Measurements from ENCODE around the gene ENO2. TPM values are rescaled to one million over a fixed set of nuclear protein-coding genes. Genes with fewer than 3 reads are reported as not detected.

Gene ENO2
- total RNA-seq, 1 experiment from 2014 or later = 30.2 TPM

- no TSS peak for BruUV-seq (replicated peaks)
- ATAC-seq (no peak), DNase-seq (no peak)
- no peak overlapping the region for H3K4me2 ChIP-seq (ENCODE audit: low read length)
- no peaks in the 10 kb centered on the region for H3K36me3 ChIP-seq (ENCODE audit: low read depth, low read length)
- H3K9ac ChIP-seq (ENCODE audit: low read length) = no peak overlapping the region
- H3F3A ChIP-seq (ENCODE audit: low read length, unreplicated experiment) = no peaks in the 10 kb centered on the region
- ChIA-PET POLR2A (ENCODE audit: unreplicated experiment) (no interaction called here), CTCF (no interaction called here)
- intact Hi-C loops (cut with micrococcal nuclease) = no loop called here
- H3K27me3 ChIP-seq (ENCODE audit: low read length) = no peaks in the 10 kb centered on the region
- no peak for TF ChIP-seq EZH2phosphoT487 (IDR thresholded peaks at IDR 0.05; ENCODE audit: borderline replicate concordance, low read length)
- TF ChIP-seq CTCF (conservative IDR thresholded peaks at IDR 0.05; ENCODE audit: low read depth, low read length) = no peak
- TF ChIP-seq EZH2 (IDR thresholded peaks at IDR 0.05; ENCODE audit: low read length, unreplicated experiment) = no peak
- no peaks in the 10 kb centered on the region for H3K9me2 ChIP-seq (replicated peaks; ENCODE audit: low read length)
- H4K20me1 ChIP-seq (ENCODE audit: low read length) = no peaks in the 10 kb centered on the region
- H3K9me3 ChIP-seq (ENCODE audit: low read length) = no peaks in the 10 kb centered on the region
- H3K4me1 ChIP-seq (ENCODE audit: insufficient read depth, low read length) = 0 out of 2 replicates have a peak, but pooled peaks cover 4% of the 10 kb centered on the region
- H3K4me3 ChIP-seq (ENCODE audit: low read length) = no peak overlapping the region
- H3K79me2 ChIP-seq (ENCODE audit: low read length) = peaks cover 15% of the 10 kb centered on the region
- no peak overlapping the region for H3K27ac ChIP-seq (ENCODE audit: low read length)
- H2AFZ ChIP-seq (ENCODE audit: low read length) = no peak overlapping the region
Measured at GRCh38 chr12:6917491-6918231, 3.3 kb downstream of the ENO2 start.

GRCh38 chr12:6919588-6919987 lies 5.2 kb downstream of the ENO2 start:
- no TSS peak for BruUV-seq (replicated peaks)
- Histone ChIP-seq H3K36me3 (ENCODE audit: low read depth, low read length) (no peaks in the 10 kb centered on the region), H3K9me2 (replicated peaks; ENCODE audit: low read length) (no peaks in the 10 kb centered on the region), H2AFZ (ENCODE audit: low read length) (no peak overlapping the region), H3K9me3 (ENCODE audit: low read length) (no peaks in the 10 kb centered on the region), H3F3A (ENCODE audit: low read length, unreplicated experiment) (no peaks in the 10 kb centered on the region), H3K4me3 (ENCODE audit: low read length) (no peak overlapping the region), H3K79me2 (ENCODE audit: low read length) (peaks cover 14% of the 10 kb centered on the region), H3K27me3 (ENCODE audit: low read length) (no peaks in the 10 kb centered on the region), H3K27ac (ENCODE audit: low read length) (no peak overlapping the region), H3K4me2 (ENCODE audit: low read length) (no peak overlapping the region), H3K9ac (ENCODE audit: low read length) (no peak overlapping the region), H4K20me1 (ENCODE audit: low read length) (no peaks in the 10 kb centered on the region), H3K4me1 (ENCODE audit: insufficient read depth, low read length) (peaks cover 7% of the 10 kb centered on the region)
- ATAC-seq = no peak
- CTCF ChIA-PET = no interaction called here
- no peak for DNase-seq
- POLR2A ChIA-PET (ENCODE audit: unreplicated experiment) = no interaction called here
- intact Hi-C loops (cut with micrococcal nuclease) = no loop called here
- TF ChIP-seq CTCF (conservative IDR thresholded peaks at IDR 0.05; ENCODE audit: low read depth, low read length) (0 out of 2 replicates have a peak, but pooled peaks have one; percentile 20), EZH2phosphoT487 (IDR thresholded peaks at IDR 0.05; ENCODE audit: borderline replicate concordance, low read length) (no peak)

- Histone ChIP-seq H3K4me1 (ENCODE audit: insufficient read depth, low read length) (peaks cover 22% of the 10 kb centered on the region), H3K27me3 (ENCODE audit: low read length) (no peaks in the 10 kb centered on the region), H3K9me2 (replicated peaks; ENCODE audit: low read length) (no peaks in the 10 kb centered on the region), H3K9me3 (ENCODE audit: low read length) (no peaks in the 10 kb centered on the region), H3K36me3 (ENCODE audit: low read depth, low read length) (no peaks in the 10 kb centered on the region), H3K9ac (ENCODE audit: low read length) (no peak overlapping the region), H3K79me2 (ENCODE audit: low read length) (no peaks in the 10 kb centered on the region), H2AFZ (ENCODE audit: low read length) (no peak overlapping the region), H4K20me1 (ENCODE audit: low read length) (no peaks in the 10 kb centered on the region), H3K4me3 (ENCODE audit: low read length) (no peak overlapping the region), H3F3A (ENCODE audit: low read length, unreplicated experiment) (no peaks in the 10 kb centered on the region), H3K4me2 (ENCODE audit: low read length) (no peak overlapping the region), H3K27ac (ENCODE audit: low read length) (no peak overlapping the region)
- TF ChIP-seq EZH2phosphoT487 (IDR thresholded peaks at IDR 0.05; ENCODE audit: borderline replicate concordance, low read length) = no peak
- TF ChIP-seq EZH2 (IDR thresholded peaks at IDR 0.05; ENCODE audit: low read length, unreplicated experiment) = no peak
- no peak for TF ChIP-seq CTCF (conservative IDR thresholded peaks at IDR 0.05; ENCODE audit: low read depth, low read length)
- DNase-seq (no peak), ATAC-seq (no peak)
- CTCF ChIA-PET = no interaction called here
- BruUV-seq (replicated peaks) = no TSS peak
- intact Hi-C loops (cut with micrococcal nuclease) = no loop called here
- POLR2A ChIA-PET (ENCODE audit: unreplicated experiment) = no interaction called here
Measured at GRCh38 chr12:6921539-6921938, 7.2 kb downstream of the ENO2 start.
